ENCODE data around the gene ZNF263. TPM values are rescaled to one million over a fixed set of nuclear protein-coding genes. Genes with fewer than 3 reads are reported as not detected.

ZNF263 gene
- total and polyA plus RNA-seq, 9 of the 15 experiments (the other 6 are each of a cell fraction or from before 2014, with no cell fraction given) = 4.6 to 48.3 (median 31.8) TPM

DNA sequence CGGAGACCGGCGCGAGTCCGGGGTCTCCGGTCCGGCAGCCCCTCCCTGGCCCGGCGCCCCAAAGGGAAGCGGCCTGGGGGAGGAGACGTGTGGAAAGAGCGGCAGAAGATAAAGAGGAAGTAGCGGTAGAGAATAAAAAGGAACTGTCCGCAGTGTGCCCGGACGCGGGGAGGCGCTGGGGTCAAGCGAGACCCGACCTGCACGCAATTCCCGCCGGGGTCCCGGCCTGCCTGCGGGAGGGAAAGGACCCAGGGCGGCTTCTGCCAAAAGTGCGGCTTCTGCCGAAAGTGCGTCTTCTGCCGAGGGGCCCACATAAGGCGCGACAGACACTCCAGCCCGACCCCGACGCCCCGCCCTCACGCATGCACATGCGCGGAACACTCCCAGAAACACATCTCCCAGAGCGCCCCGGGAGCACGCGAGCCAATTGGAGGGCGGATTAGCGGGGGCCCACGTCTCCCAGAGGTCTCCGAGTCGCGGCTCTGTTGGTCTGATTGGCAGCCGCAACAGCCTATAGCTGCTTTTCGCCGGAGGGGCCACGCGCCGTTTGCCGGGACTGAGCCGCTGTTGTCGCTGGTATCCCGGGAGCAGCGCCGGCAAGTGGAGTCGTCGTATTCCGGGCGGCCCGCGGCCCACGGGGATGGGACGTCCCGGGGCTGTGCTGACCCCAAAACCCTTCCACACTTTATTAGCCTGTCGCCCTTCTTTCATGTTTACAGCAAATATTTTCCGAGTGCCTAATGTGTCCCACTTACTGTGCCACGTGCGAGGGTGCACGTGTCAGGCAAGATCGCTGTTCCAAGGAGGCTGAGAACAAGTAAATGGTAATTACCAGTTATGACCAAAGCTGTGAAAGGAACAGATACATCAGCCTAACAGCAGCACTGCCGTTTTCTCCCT is 18.9 kb upstream of the ZNF263 start (continued):
- TF ChIP-seq ZNF696 (CRISPR knock-in tag; conservative IDR thresholded peaks at IDR 0.05) (no peak), TOE1 (IDR thresholded peaks at IDR 0.05; ENCODE audit: borderline replicate concordance) (0 out of 2 replicates have a peak, but pooled peaks have one; percentile 7), TOE1 (CRISPR knock-in tag; IDR thresholded peaks at IDR 0.05; ENCODE audit: borderline replicate concordance, low read depth) (no peak), WHSC1 (IDR thresholded peaks at IDR 0.05; ENCODE audit: low read length) (no peak), U2AF2 (optimal IDR thresholded peaks at IDR 0.05; ENCODE audit: low read depth, low read length) (no peak), ZNF57 (CRISPR knock-in tag; IDR thresholded peaks at IDR 0.05) (no peak), ILF3 (IDR thresholded peaks at IDR 0.05; ENCODE audit: borderline replicate concordance) (no peak), NR2F6 (CRISPR knock-in tag; IDR thresholded peaks at IDR 0.05) (no peak), BRD9 (IDR thresholded peaks at IDR 0.05; ENCODE audit: low read depth, partially characterized antibody) (no peak), ZBTB7A (IDR thresholded peaks at IDR 0.05; ENCODE audit: borderline replicate concordance, control insufficient read depth, low read depth, low read length) (peak; percentile 95; the same call in 1 of the 2 replicates), ZNF121 (CRISPR knock-in tag; conservative IDR thresholded peaks at IDR 0.05) (0 out of 2 replicates have a peak, but pooled peaks have one; percentile 25), FOXK1 (CRISPR knock-in tag; IDR thresholded peaks at IDR 0.05; ENCODE audit: borderline replicate concordance) (peak; percentile 99), CEBPG (CRISPR knock-in tag; IDR thresholded peaks at IDR 0.05) (peak; percentile 17; the same call in 1 of the 2 replicates), CEBPG (tag; conservative IDR thresholded peaks at IDR 0.05 in 1 of 2, IDR thresholded peaks at IDR 0.05 in 1 of 2) (no peak), DIDO1 (tag; IDR thresholded peaks at IDR 0.05; ENCODE audit: low read depth) (no peak), CTBP1 (IDR thresholded peaks at IDR 0.05; ENCODE audit: borderline replicate concordance) (0 out of 2 replicates have a peak, but pooled peaks have one; percentile 11)
- TF ChIP-seq, protein P1, sequence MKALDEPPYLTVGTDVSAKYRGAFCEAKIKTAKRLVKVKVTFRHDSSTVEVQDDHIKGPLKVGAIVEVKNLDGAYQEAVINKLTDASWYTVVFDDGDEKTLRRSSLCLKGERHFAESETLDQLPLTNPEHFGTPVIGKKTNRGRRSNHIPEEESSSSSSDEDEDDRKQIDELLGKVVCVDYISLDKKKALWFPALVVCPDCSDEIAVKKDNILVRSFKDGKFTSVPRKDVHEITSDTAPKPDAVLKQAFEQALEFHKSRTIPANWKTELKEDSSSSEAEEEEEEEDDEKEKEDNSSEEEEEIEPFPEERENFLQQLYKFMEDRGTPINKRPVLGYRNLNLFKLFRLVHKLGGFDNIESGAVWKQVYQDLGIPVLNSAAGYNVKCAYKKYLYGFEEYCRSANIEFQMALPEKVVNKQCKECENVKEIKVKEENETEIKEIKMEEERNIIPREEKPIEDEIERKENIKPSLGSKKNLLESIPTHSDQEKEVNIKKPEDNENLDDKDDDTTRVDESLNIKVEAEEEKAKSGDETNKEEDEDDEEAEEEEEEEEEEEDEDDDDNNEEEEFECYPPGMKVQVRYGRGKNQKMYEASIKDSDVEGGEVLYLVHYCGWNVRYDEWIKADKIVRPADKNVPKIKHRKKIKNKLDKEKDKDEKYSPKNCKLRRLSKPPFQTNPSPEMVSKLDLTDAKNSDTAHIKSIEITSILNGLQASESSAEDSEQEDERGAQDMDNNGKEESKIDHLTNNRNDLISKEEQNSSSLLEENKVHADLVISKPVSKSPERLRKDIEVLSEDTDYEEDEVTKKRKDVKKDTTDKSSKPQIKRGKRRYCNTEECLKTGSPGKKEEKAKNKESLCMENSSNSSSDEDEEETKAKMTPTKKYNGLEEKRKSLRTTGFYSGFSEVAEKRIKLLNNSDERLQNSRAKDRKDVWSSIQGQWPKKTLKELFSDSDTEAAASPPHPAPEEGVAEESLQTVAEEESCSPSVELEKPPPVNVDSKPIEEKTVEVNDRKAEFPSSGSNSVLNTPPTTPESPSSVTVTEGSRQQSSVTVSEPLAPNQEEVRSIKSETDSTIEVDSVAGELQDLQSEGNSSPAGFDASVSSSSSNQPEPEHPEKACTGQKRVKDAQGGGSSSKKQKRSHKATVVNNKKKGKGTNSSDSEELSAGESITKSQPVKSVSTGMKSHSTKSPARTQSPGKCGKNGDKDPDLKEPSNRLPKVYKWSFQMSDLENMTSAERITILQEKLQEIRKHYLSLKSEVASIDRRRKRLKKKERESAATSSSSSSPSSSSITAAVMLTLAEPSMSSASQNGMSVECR (CRISPR knock-in tag; IDR thresholded peaks at IDR 0.05) = 0 out of 2 replicates have a peak, but pooled peaks have one; percentile 14
- TF ChIP-seq, protein P2, sequence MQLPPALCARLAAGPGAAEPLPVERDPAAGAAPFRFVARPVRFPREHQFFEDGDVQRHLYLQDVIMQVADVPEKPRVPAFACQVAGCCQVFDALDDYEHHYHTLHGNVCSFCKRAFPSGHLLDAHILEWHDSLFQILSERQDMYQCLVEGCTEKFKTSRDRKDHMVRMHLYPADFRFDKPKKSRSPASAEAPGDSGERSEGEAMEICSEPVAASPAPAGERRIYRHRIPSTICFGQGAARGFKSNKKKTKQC (CRISPR knock-in tag; IDR thresholded peaks at IDR 0.05) = peak; percentile 98
- TF ChIP-seq, protein P3, sequence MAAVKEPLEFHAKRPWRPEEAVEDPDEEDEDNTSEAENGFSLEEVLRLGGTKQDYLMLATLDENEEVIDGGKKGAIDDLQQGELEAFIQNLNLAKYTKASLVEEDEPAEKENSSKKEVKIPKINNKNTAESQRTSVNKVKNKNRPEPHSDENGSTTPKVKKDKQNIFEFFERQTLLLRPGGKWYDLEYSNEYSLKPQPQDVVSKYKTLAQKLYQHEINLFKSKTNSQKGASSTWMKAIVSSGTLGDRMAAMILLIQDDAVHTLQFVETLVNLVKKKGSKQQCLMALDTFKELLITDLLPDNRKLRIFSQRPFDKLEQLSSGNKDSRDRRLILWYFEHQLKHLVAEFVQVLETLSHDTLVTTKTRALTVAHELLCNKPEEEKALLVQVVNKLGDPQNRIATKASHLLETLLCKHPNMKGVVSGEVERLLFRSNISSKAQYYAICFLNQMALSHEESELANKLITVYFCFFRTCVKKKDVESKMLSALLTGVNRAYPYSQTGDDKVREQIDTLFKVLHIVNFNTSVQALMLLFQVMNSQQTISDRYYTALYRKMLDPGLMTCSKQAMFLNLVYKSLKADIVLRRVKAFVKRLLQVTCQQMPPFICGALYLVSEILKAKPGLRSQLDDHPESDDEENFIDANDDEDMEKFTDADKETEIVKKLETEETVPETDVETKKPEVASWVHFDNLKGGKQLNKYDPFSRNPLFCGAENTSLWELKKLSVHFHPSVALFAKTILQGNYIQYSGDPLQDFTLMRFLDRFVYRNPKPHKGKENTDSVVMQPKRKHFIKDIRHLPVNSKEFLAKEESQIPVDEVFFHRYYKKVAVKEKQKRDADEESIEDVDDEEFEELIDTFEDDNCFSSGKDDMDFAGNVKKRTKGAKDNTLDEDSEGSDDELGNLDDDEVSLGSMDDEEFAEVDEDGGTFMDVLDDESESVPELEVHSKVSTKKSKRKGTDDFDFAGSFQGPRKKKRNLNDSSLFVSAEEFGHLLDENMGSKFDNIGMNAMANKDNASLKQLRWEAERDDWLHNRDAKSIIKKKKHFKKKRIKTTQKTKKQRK (IDR thresholded peaks at IDR 0.05; ENCODE audit: borderline replicate concordance, low read depth, low read length) = no peak
